Heart left ventricle (tissue), 13 donors: ENCODE data around the gene TBC1D1.

Experiments
- POLR2A ChIP-seq, 2 donors: fragments of 450-650 bp; IDR thresholded peaks; one replicate each; pipeline ENCODE4 v1.6.1; 2017; ENCODE audit warnings: antibody characterized with exemption in 2 of 2, mild to moderate bottlenecking in 2 of 2, moderate library complexity in 2 of 2
- TF ChIP-seq, protein P1 (sequence below), 12 donors: fragments of 200-600 bp; sonication (generic) in 4 of 12; IDR thresholded peaks; one replicate each; pipeline versions ENCODE4 v1.5.0 to v1.8.0; 2018 to 2022; ENCODE audit warnings: antibody characterized with exemption in 12 of 12, mild to moderate bottlenecking in 5 of 12
- donor health status: ischemic (EF 13 %, LVEDD 7.1; RV severe dilation, severe dysfunction).
- donor health status: DM: no; HTN: yes; CAD: no.
- donor health status: DM: no; HTN: no; CAD: no.
- donor health status: ischemic (EF 25% LVEDD 6.9; RV normal size, moderate dysfunction).
- donor health status: ischemic (EF 25% LVEDD 5.7; RV mildly dilated, moderate dysfunction).
- donor health status: ischemic (EF 35%, LVEDD 5.7; RV mildly dilated, moderate dysfunction).
- donor health status: nonischemic (EF 11% LVEDD 7.7; RV severe dilation, severe dysfunction).
- donor health status: DM: yes; HTN: yes; CAD: no.
- donor health status: PGD.
- donor health status: ischemic (EF 29% LVEDD 5.4; RV normal size, mild dysfunction).
- donor health status: nonischemic (EF 23%, LVEDD 6.1; RV moderate dilation, normal function).

GRCh38 chr4:38173935-38174518 is 283.1 kb downstream of the TBC1D1 start:
- TF ChIP-seq, protein P1, sequence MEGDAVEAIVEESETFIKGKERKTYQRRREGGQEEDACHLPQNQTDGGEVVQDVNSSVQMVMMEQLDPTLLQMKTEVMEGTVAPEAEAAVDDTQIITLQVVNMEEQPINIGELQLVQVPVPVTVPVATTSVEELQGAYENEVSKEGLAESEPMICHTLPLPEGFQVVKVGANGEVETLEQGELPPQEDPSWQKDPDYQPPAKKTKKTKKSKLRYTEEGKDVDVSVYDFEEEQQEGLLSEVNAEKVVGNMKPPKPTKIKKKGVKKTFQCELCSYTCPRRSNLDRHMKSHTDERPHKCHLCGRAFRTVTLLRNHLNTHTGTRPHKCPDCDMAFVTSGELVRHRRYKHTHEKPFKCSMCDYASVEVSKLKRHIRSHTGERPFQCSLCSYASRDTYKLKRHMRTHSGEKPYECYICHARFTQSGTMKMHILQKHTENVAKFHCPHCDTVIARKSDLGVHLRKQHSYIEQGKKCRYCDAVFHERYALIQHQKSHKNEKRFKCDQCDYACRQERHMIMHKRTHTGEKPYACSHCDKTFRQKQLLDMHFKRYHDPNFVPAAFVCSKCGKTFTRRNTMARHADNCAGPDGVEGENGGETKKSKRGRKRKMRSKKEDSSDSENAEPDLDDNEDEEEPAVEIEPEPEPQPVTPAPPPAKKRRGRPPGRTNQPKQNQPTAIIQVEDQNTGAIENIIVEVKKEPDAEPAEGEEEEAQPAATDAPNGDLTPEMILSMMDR (IDR thresholded peaks at IDR 0.05) = no peak
- TF ChIP-seq POLR2A (IDR thresholded peaks at IDR 0.05) = no peak
